GM12891 (cell line): ENCODE data around the gene ALS2.

Experiments used
- PAX5 ChIP-seq: IDR thresholded peaks from 2 replicates; pipeline ENCODE4 v1.6.1; 2011; ENCODE audit warnings: low read length, moderate library complexity, mild to moderate bottlenecking; ENCODE audit not compliant: insufficient read depth, severe bottlenecking
- POLR2A ChIP-seq: IDR thresholded peaks from 2 replicates; pipeline ENCODE4 v1.6.1; 2011; ENCODE audit warnings: low read depth, low read length, control low read depth
- POLR2AphosphoS5 ChIP-seq: IDR thresholded peaks from 2 replicates; pipeline ENCODE4 v1.6.1; 2011; ENCODE audit warnings: low read depth, low read length, control low read depth
- POU2F2 ChIP-seq: IDR thresholded peaks from 2 replicates; pipeline ENCODE4 v1.6.1; 2011; ENCODE audit warnings: low read depth, mild to moderate bottlenecking, control low read depth, low read length, moderate library complexity
- SPI1 ChIP-seq: IDR thresholded peaks from 2 replicates; pipeline ENCODE4 v1.6.1; 2011; ENCODE audit warnings: low read depth, low read length, control low read depth
- TAF1 ChIP-seq: IDR thresholded peaks from 2 replicates; pipeline ENCODE4 v1.6.1; 2011; ENCODE audit warnings: low read depth, low read length, control low read depth

DNA sequence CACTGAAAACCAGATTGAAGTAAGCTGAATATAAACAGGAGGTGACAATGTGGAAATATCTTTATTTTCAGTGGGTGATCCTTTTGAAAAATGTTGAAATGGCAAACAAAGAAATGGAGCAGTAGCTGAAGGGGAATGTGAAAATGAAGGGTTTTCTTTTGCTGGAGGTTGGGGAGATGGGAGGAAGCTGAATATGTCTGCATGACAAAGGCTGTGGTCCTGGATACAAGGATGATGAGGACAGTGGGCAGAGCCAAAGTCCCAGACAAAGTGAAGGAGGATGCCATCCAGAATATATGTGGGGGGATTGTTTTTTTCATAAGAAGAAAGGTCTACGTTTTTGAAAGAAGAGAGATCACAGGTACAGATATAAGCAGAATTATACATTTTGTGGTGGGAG, 6.7 kb downstream of the ALS2 start:
- TF ChIP-seq TAF1 (no peak), POLR2A (no peak), POLR2AphosphoS5 (no peak), SPI1 (no peak), PAX5 (no peak), POU2F2 (no peak)
